HEK293 (cell line): Measurements from ENCODE around the gene NMNAT3.

Source experiments
- ZNF221 ChIP-seq: fragments of 450-650 bp; formaldehyde crosslinking; IDR thresholded peaks from 2 replicates; pipeline ENCODE4 v1.5.1; 2017; ENCODE audit warnings: missing biosample characterization, missing genetic modification characterization, borderline replicate concordance
- ZNF501 ChIP-seq: fragments of 450-650 bp; formaldehyde crosslinking; IDR thresholded peaks from 2 replicates; pipeline ENCODE4 v1.5.1; 2016; ENCODE audit warnings: missing biosample characterization, missing genetic modification characterization
- ZNF677 ChIP-seq: fragments of 450-650 bp; IDR thresholded peaks from 2 replicates; pipeline ENCODE4 v1.5.0; 2018; ENCODE audit warnings: missing biosample characterization, mild to moderate bottlenecking, missing genetic modification characterization, moderate library complexity
- ZNF830 ChIP-seq: fragments of 450-650 bp; IDR thresholded peaks from 2 replicates; pipeline ENCODE4 v1.5.0; 2018; ENCODE audit warnings: missing biosample characterization, missing genetic modification characterization, low read depth, mild to moderate bottlenecking, moderate library complexity
- TF ChIP-seq, protein P1 (sequence below): fragments of 450-650 bp; formaldehyde crosslinking; IDR thresholded peaks from 2 replicates; pipeline ENCODE4 v1.5.1; 2016; ENCODE audit warnings: missing biosample characterization, missing genetic modification characterization
- TF ChIP-seq, protein P2 (sequence below): IDR thresholded peaks from 2 replicates; pipeline ENCODE4 v1.6.1; 2011; ENCODE audit warnings: mild to moderate bottlenecking, low read depth, low read length, borderline replicate concordance

DNA sequence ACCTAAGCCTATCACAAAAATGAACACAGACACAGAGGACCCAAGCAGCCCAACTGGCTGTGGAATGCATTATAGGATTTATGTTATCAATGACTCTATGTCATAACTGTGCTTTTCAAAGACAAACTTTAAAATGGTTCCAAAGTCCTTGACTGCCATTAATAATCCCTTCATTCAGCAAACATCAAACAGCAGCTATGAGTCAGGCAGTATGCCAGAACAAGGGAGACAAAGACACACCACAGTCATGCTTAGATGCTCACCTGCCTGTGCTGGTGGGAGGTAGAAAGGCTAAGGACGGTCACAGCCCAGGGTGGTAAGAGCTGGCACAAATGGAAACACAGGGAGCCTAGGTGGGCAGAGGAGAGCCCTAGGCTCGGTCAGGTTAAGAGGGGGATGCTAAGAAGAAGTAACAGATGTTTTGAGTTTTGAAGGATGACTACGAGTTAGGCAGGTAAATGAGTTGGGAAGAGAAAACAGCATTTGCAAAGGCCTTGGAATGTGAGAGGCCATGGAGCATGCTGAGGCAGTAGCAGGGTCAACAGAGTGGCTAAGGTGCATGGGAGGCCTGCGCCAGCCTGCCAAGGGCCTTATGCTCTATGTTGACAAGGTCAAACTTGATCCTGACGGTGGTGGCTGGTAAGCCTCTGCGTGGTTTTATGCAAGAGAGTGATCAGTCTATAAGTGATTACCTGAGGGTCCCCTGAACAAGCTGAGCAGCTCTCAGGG, 23.0 kb downstream of the NMNAT3 start:
- no peak for TF ChIP-seq ZNF501 (tag by site-specific recombination)
- TF ChIP-seq, protein P1, sequence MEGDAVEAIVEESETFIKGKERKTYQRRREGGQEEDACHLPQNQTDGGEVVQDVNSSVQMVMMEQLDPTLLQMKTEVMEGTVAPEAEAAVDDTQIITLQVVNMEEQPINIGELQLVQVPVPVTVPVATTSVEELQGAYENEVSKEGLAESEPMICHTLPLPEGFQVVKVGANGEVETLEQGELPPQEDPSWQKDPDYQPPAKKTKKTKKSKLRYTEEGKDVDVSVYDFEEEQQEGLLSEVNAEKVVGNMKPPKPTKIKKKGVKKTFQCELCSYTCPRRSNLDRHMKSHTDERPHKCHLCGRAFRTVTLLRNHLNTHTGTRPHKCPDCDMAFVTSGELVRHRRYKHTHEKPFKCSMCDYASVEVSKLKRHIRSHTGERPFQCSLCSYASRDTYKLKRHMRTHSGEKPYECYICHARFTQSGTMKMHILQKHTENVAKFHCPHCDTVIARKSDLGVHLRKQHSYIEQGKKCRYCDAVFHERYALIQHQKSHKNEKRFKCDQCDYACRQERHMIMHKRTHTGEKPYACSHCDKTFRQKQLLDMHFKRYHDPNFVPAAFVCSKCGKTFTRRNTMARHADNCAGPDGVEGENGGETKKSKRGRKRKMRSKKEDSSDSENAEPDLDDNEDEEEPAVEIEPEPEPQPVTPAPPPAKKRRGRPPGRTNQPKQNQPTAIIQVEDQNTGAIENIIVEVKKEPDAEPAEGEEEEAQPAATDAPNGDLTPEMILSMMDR (tag by site-specific recombination): no peak
- TF ChIP-seq ZNF221 (tag by site-specific recombination): no peak
- no peak for TF ChIP-seq ZNF830 (tag by site-specific recombination)
- TF ChIP-seq ZNF677 (tag by site-specific recombination): no peak
- TF ChIP-seq, protein P2, sequence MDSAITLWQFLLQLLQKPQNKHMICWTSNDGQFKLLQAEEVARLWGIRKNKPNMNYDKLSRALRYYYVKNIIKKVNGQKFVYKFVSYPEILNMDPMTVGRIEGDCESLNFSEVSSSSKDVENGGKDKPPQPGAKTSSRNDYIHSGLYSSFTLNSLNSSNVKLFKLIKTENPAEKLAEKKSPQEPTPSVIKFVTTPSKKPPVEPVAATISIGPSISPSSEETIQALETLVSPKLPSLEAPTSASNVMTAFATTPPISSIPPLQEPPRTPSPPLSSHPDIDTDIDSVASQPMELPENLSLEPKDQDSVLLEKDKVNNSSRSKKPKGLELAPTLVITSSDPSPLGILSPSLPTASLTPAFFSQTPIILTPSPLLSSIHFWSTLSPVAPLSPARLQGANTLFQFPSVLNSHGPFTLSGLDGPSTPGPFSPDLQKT: no peak
